H1 (cell line): ENCODE results near the gene RPL31. TPM values are rescaled to one million over a fixed set of nuclear protein-coding genes. Genes with fewer than 3 reads are reported as not detected.

Experiments used
- CTCF ChIA-PET: fragments of 300-600 bp; sonication (Branson Sonifier 250); formaldehyde crosslinking; loops from one replicate; lab custom pipeline; 2021; ENCODE audit not compliant: partially characterized antibody; lab: Charles Lee
- POLR2A ChIA-PET: fragments of 300-600 bp; sonication (Branson Sonifier 250); formaldehyde crosslinking; loops from one replicate; lab custom pipeline; 2021; ENCODE audit warnings: inconsistent platforms; ENCODE audit not compliant: partially characterized antibody; lab: Charles Lee
- DNase-seq, 2 experiments: peaks; one replicate each; pipeline versions ENCODE4 v3.0.0 to v3.0.0-alpha.2; 2010 to 2022; ENCODE audit warnings: low spot score in 2 of 2, low read depth in 1 of 2, mixed read lengths in 1 of 2
- FAIRE-seq: peaks from 2 replicates; lab custom pipeline; 2011; peaks lifted over from hg19 to GRCh38; lab: Jason Lieb, UNC
- H2AFZ ChIP-seq: 2 replicates; pipeline ENCODE4 v1.8.1; 2012; ENCODE audit warnings: low read length, inconsistent platforms
- H2AK5ac ChIP-seq: 2 replicates; pipeline ENCODE4 v1.6.1; 2013; ENCODE audit warnings: low read depth, low read length
- H2BK120ac ChIP-seq: replicated peaks from 2 replicates; pipeline ENCODE3; 2013; ENCODE audit warnings: low read depth, low read length, inconsistent platforms
- H2BK12ac ChIP-seq: 2 replicates; pipeline ENCODE4 v1.6.1; 2013; ENCODE audit warnings: low read depth, low read length
- H2BK15ac ChIP-seq: 2 replicates; pipeline ENCODE4 v1.6.1; 2013; ENCODE audit warnings: low read length
- H2BK20ac ChIP-seq: 2 replicates; pipeline ENCODE4 v1.6.1; 2013; ENCODE audit warnings: low read length
- H2BK5ac ChIP-seq: 2 replicates; pipeline ENCODE4 v1.6.1; 2013; ENCODE audit warnings: low read depth, low read length
- H3K14ac ChIP-seq: 2 replicates; pipeline ENCODE4 v1.6.1; 2013; ENCODE audit warnings: inconsistent platforms; ENCODE audit not compliant: insufficient read length
- H3K18ac ChIP-seq: 2 replicates; pipeline ENCODE4 v1.6.1; 2013; ENCODE audit warnings: low read length; ENCODE audit errors: extremely low read depth
- H3K23ac ChIP-seq: 2 replicates; pipeline ENCODE4 v1.6.1; 2013; ENCODE audit warnings: inconsistent platforms; ENCODE audit not compliant: insufficient read length
- H3K23me2 ChIP-seq: 2 replicates; pipeline ENCODE4 v1.6.1; 2013; ENCODE audit warnings: low read depth, low read length
- H3K27ac ChIP-seq: 2 replicates; pipeline ENCODE4 v1.6.1; 2011; ENCODE audit warnings: low read depth, low read length, inconsistent platforms
- H3K27me3 ChIP-seq, 4 experiments: replicated peaks in 1 of 4; 1 replicate in 1 of 4; 2 replicates in 3 of 4; pipeline versions ENCODE4 v1.6.1 to v1.8.1; 2011 to 2013; ENCODE audit warnings: low read length in 3 of 4, mild to moderate bottlenecking in 3 of 4, inconsistent platforms in 2 of 4, mixed read lengths in 2 of 4, moderate library complexity in 1 of 4; ENCODE audit not compliant: control insufficient read depth in 3 of 4, insufficient read depth in 3 of 4; ENCODE audit errors: extremely low read depth in 1 of 4
- H3K36me3 ChIP-seq, 4 experiments: 2 replicates each; pipeline versions ENCODE4 v1.6.1 to v1.8.1; 2011 to 2013; ENCODE audit warnings: mild to moderate bottlenecking in 4 of 4, low read length in 3 of 4, moderate library complexity in 2 of 4, control low read depth in 1 of 4, inconsistent platforms in 1 of 4; ENCODE audit not compliant: insufficient read depth in 4 of 4, control insufficient read depth in 2 of 4
- H3K4ac ChIP-seq: replicated peaks from 2 replicates; pipeline ENCODE3; 2013; ENCODE audit warnings: low read length, low read depth, mixed read lengths, inconsistent platforms; ENCODE audit not compliant: insufficient read length
- H3K4me1 ChIP-seq, 4 experiments: replicated peaks in 1 of 4; 1 replicate in 1 of 4; 2 replicates in 3 of 4; pipeline versions ENCODE4 v1.6.1 to v1.8.1; 2011 to 2013; ENCODE audit warnings: low read length in 3 of 4, inconsistent platforms in 2 of 4, mixed read lengths in 1 of 4; ENCODE audit not compliant: insufficient read depth in 4 of 4, control insufficient read depth in 3 of 4
- H3K4me2 ChIP-seq, 2 experiments: 2 replicates each; pipeline versions ENCODE4 v1.6.1 to v1.8.1; 2011 to 2013; ENCODE audit warnings: low read depth in 2 of 2, low read length in 2 of 2, control low read depth in 1 of 2, inconsistent platforms in 1 of 2, mild to moderate bottlenecking in 1 of 2; ENCODE audit not compliant: insufficient read depth in 1 of 2
- H3K4me3 ChIP-seq, 4 experiments: fragments of 200-600, 300-600 bp in 1 of 4; sonication (generic), shearing (Covaris generic), sonication (Bioruptor Twin) in 1 of 4; 2 replicates each; pipeline versions ENCODE4 v1.5.1 to v1.8.1; 2011 to 2016; ENCODE audit warnings: low read length in 4 of 4, low read depth in 3 of 4, control low read depth in 2 of 4, inconsistent platforms in 2 of 4, mild to moderate bottlenecking in 2 of 4, mixed read lengths in 1 of 4, moderate library complexity in 1 of 4; ENCODE audit not compliant: insufficient read depth in 2 of 4; ENCODE audit errors: extremely low read depth in 1 of 4
- H3K56ac ChIP-seq: replicated peaks from 2 replicates; pipeline ENCODE3; 2013; ENCODE audit warnings: low read depth, mild to moderate bottlenecking, mixed read lengths, low read length, inconsistent platforms; ENCODE audit not compliant: insufficient read length
- H3K79me1 ChIP-seq: 2 replicates; pipeline ENCODE4 v1.6.1; 2013; ENCODE audit warnings: low read depth, low read length, control low read depth
- H3K79me2 ChIP-seq, 2 experiments: 2 replicates each; pipeline versions ENCODE4 v1.6.1 to v1.8.1; 2012 to 2013; ENCODE audit warnings: low read length in 2 of 2, mild to moderate bottlenecking in 2 of 2, inconsistent platforms in 1 of 2; ENCODE audit not compliant: insufficient read depth in 2 of 2, control insufficient read depth in 1 of 2
- H3K9ac ChIP-seq, 4 experiments: replicated peaks in 1 of 4; 1 replicate in 1 of 4; 2 replicates in 3 of 4; pipeline versions ENCODE4 v1.6.1 to v1.8.1; 2011 to 2013; ENCODE audit warnings: low read depth in 3 of 4, low read length in 3 of 4, control low read depth in 2 of 4, mild to moderate bottlenecking in 2 of 4, moderate library complexity in 2 of 4, inconsistent platforms in 1 of 4; ENCODE audit errors: extremely low read depth in 1 of 4
- H3K9me3 ChIP-seq, 2 experiments: 2 replicates each; pipeline versions ENCODE4 v1.6.1 to v1.8.1; 2012 to 2013; ENCODE audit warnings: mild to moderate bottlenecking in 2 of 2, moderate library complexity in 2 of 2, control low read depth in 1 of 2, inconsistent platforms in 1 of 2, low read depth in 1 of 2, low read length in 1 of 2, mixed read lengths in 1 of 2; ENCODE audit not compliant: insufficient read depth in 2 of 2
- H4K20me1 ChIP-seq, 2 experiments: replicated peaks in 1 of 2; 2 replicates each; pipeline versions ENCODE3 to v1.8.1; 2011 to 2013; ENCODE audit warnings: inconsistent platforms in 2 of 2, low read length in 2 of 2, mild to moderate bottlenecking in 1 of 2; ENCODE audit not compliant: insufficient read depth in 2 of 2, control insufficient read depth in 1 of 2
- H4K5ac ChIP-seq: 2 replicates; pipeline ENCODE4 v1.6.1; 2013; ENCODE audit warnings: low read length, low read depth, mixed read lengths, inconsistent platforms; ENCODE audit not compliant: insufficient read length
- H4K8ac ChIP-seq: 2 replicates; pipeline ENCODE4 v1.8.0; 2013; ENCODE audit warnings: mild to moderate bottlenecking, moderate library complexity, low read length, inconsistent platforms; ENCODE audit not compliant: insufficient read depth; ENCODE audit errors: extremely low read depth
- H4K91ac ChIP-seq: replicated peaks from 2 replicates; pipeline ENCODE3; 2013; ENCODE audit warnings: low read length, mixed read lengths, inconsistent platforms; ENCODE audit not compliant: insufficient read length
- BRCA1 ChIP-seq: IDR thresholded peaks from 2 replicates; pipeline ENCODE4 v1.6.1; 2012; ENCODE audit warnings: low read depth, low read length, improper control_type of control experiment
- E2F6 ChIP-seq: IDR thresholded peaks from 2 replicates; pipeline ENCODE4 v1.6.1; 2012; ENCODE audit warnings: inconsistent platforms
- GABPA ChIP-seq: IDR thresholded peaks from 2 replicates; pipeline ENCODE4 v1.6.1; 2011; ENCODE audit warnings: mild to moderate bottlenecking, low read length, moderate library complexity, borderline replicate concordance; ENCODE audit not compliant: insufficient read depth
- HDAC2 ChIP-seq, 2 experiments: fragments of 300-600 bp in 1 of 2; sonication (generic) in 1 of 2; IDR thresholded peaks; 2 replicates each; pipeline ENCODE4 v1.6.1; 2011 to 2012; ENCODE audit warnings: low read depth in 2 of 2, low read length in 2 of 2, mild to moderate bottlenecking in 2 of 2, moderate library complexity in 2 of 2, borderline replicate concordance in 1 of 2, inconsistent platforms in 1 of 2
- JUND ChIP-seq: IDR thresholded peaks from 2 replicates; pipeline ENCODE4 v1.6.1; 2011; ENCODE audit warnings: mild to moderate bottlenecking, improper control_type of control experiment, low read length
- NANOG ChIP-seq: IDR thresholded peaks from 2 replicates; pipeline ENCODE4 v1.6.1; 2011; ENCODE audit warnings: low read length, low read depth, mild to moderate bottlenecking, inconsistent platforms; ENCODE audit not compliant: insufficient read depth, poor library complexity, severe bottlenecking
- RNF2 ChIP-seq: fragments of 200-900, 300-1000 bp; sonication (generic); IDR thresholded peaks from 2 replicates; pipeline ENCODE4 v1.7.1; 2016; ENCODE audit warnings: borderline replicate concordance, low read depth, mild to moderate bottlenecking, antibody characterized with exemption, low read length; ENCODE audit not compliant: poor library complexity, severe bottlenecking; ENCODE audit errors: missing control alignments
- SP2 ChIP-seq: IDR thresholded peaks from 2 replicates; pipeline ENCODE4 v1.6.1; 2012; ENCODE audit warnings: mild to moderate bottlenecking, low read length, inconsistent platforms
- TAF7 ChIP-seq: optimal IDR thresholded peaks from 2 replicates; pipeline ENCODE3; 2011; ENCODE audit warnings: low read depth, mild to moderate bottlenecking, inconsistent platforms, low read length, moderate library complexity, borderline replicate concordance
- TBP ChIP-seq: IDR thresholded peaks from 2 replicates; pipeline ENCODE4 v1.6.1; 2011; ENCODE audit warnings: low read depth, low read length, improper control_type of control experiment
- WGBS, 2 experiments: shearing (Covaris generic) in 1 of 2; methylation state at CpG; one replicate each; pipeline versions ENCODE4 v1.1.6 to v1.1.7; 2013 to 2015; ENCODE audit warnings: low lambda C conversion rate in 2 of 2, mixed read lengths in 2 of 2, inconsistent platforms in 1 of 2, low coverage in 1 of 2, missing lambda C conversion rate in 1 of 2; ENCODE audit not compliant: insufficient replicate concordance in 2 of 2, insufficient coverage in 1 of 2, insufficient read length in 1 of 2; ENCODE audit errors: extremely low coverage in 1 of 2, missing lambda C conversion rate in 1 of 2; 5-methylcytosine and 5-hydroxymethylcytosine counted together
- polyA plus RNA-seq, 7 experiments: library from polyadenylated mRNA; depleted of rRNA in 3 of 7; stranded (reverse) in 5 of 7; unstranded in 2 of 7; fragments of >200 nt in 5 of 7; fragments of 200-250 nt in 2 of 7; gene quantifications; 1 replicate in 5 of 7; 2 replicates in 1 of 7; 4 replicates in 1 of 7; pipeline versions ENCODE4 v1.2.1 to v1.2.3, GENCODE V29; 2011 to 2013; ENCODE audit warnings: missing spikeins in 2 of 7, mixed read lengths in 2 of 7
- total RNA-seq: library from RNA; stranded (reverse); fragmentation: NEBNext Ultra II Directional; extraction: Animal tissue kit (Norgen Biotek cat#: 25700); gene quantifications from 2 replicates; pipeline ENCODE4 v1.2.1, GENCODE V29; 2021

The RPL31 gene
- total and polyA plus RNA-seq, 2 of the 8 experiments (the other 6 are each of a cell fraction or from before 2014, with no cell fraction given) = 1,463 to 1,722 TPM

DNA sequence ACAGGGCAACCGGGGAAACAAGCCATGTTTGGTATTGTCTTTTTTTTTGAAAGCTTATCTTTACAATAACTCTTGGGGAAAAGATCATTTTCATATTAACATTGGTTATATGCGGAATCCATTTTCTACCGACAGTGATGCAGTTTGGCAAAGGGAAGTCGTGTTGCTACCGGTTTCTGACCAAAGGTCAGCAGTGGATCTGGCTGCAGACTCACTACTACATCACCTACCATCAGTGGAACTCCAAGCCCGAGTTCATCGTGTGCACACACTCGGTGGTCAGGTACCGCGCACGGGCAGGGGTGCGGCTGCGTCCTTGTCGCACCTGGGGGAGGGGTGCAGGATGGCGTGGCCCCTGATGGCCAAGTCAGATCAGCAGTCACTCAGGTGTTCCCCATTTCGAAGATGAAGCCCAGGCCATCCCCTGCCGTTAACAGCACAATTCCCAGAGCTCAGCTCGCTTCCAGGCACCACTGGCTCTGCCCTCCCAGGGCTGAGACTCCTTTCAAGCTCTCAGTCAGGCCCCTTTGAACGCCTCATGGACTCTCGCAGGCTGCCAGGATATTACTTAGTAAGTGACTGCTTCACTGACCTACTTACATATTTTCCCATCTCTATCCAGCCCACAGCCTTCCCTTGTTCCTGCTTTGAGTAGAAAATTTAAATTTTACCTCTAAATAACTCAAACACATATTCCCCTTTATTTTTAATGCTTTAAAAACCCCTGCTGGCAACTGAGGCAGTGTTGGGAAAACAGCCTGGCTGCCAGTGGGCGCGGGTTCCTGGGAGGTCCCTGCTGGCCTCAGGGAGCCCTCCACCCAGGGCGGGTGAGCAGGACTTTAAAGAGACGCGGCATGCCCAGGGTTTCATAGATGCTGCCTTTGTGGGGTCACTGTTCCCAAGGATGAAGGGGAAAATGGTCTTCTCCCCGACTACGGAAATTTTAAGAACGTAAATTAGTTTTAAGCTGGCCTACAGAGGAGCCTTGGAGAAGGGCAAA lies 33.6 kb upstream of the RPL31 start:
- H3K9ac ChIP-seq = no peak overlapping the region
- H2BK5ac ChIP-seq = no peak overlapping the region
- no peaks in the 10 kb centered on the region for H3K27me3 ChIP-seq
- H4K91ac ChIP-seq = no peak overlapping the region
- H2BK20ac ChIP-seq = no peak overlapping the region
- FAIRE-seq = no peak
- POLR2A ChIA-PET = interaction anchor here (1.2 kb wide), 1 partner anchor 405 kb away, joined by 3 read pairs; no protein-coding TSS in a partner anchor
- no peak overlapping the region for H3K4ac ChIP-seq
- no peak overlapping the region for H2AK5ac ChIP-seq
- no peaks in the 10 kb centered on the region for H4K20me1 ChIP-seq
- no peak overlapping the region for H3K4me2 ChIP-seq
- 89% methylated on average over 28 of the region's 28 CpGs; no CpG with 5 or more reads in 1 of the 2 experiments for WGBS, 2 experiments
- H3K79me1 ChIP-seq = no peaks in the 10 kb centered on the region
- no peak overlapping the region for H3K56ac ChIP-seq
- H3K23me2 ChIP-seq = no peaks in the 10 kb centered on the region
- no peak overlapping the region for H4K8ac ChIP-seq
- no peak overlapping the region for H3K14ac ChIP-seq
- no peak overlapping the region for H2BK12ac ChIP-seq
- H3K4me3 ChIP-seq = no peak overlapping the region
- no peaks in the 10 kb centered on the region for H3K79me2 ChIP-seq
- H4K5ac ChIP-seq = no peak overlapping the region
- no peak overlapping the region for H2BK15ac ChIP-seq
- no peaks in the 10 kb centered on the region for H3K4me1 ChIP-seq
- H3K36me3 ChIP-seq = no peaks in the 10 kb centered on the region
- no peak overlapping the region for H2BK120ac ChIP-seq
- no peaks in the 10 kb centered on the region for H3K9me3 ChIP-seq
- H3K23ac ChIP-seq = no peak overlapping the region
- no peak for DNase-seq
- no peak overlapping the region for H3K27ac ChIP-seq
- no peak overlapping the region for H3K18ac ChIP-seq
- H2AFZ ChIP-seq = no peak overlapping the region
- CTCF ChIA-PET = interaction anchor here (0.7 to 1.1 kb wide), 2 partner anchors 293 to 358 kb away, joined by 3 to 7 read pairs; no protein-coding TSS in a partner anchor
- no peak for TF ChIP-seq RNF2
- TF ChIP-seq GABPA = no peak
- TF ChIP-seq E2F6 = no peak
- TF ChIP-seq SP2 = no peak
- TF ChIP-seq TAF7 = no peak
- TF ChIP-seq TBP = no peak
- no peak for TF ChIP-seq JUND
- TF ChIP-seq HDAC2 (IDR thresholded peaks at IDR 0.05; ENCODE audit: borderline replicate concordance in 1 of 2, low read depth in 2 of 2, low read length in 2 of 2) = no peak
- TF ChIP-seq NANOG = no peak
- TF ChIP-seq BRCA1 = no peak
